Measurements from ENCODE around the gene AP4B1.
A peak's percentile ranks its signal among the peaks of the same experiment; 100 is the strongest.

Gene AP4B1

DNA sequence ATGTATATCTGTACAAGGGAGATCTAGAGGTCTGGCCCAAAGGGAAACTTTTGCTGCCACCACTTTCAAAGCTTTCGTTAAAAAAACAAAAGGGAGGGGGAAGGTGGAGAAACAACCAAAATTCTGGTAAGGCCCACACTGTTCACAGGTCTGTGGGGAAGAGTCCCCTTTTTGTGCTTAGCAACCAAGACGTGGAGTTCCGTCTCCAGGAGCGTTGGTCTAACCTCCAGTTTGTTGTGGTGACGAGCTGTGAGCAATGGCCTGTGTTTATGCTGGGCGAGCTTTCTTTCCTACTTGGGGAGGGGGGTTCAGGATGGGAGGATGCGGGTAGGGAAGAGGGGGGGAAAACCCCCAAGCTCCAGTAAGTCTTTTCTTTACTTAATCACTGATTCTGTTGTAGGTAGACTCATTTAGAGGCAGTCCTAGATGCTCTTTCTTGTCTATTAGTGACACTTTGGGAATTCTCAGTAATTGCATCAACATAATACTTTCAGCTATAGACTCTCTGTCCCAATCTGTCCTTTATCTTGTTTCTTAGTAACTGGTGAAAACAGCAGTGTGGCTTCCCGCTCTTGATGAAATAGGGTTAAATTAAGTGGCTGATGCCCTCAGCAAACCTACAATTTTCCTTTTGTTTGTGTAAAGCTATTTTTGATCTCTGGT is 26.0 kb upstream of the AP4B1 start:
- DNase-seq (ENCODE audit: low read depth in 3 of 3) = peak; percentile 25 to 60 (median 45)

DNA sequence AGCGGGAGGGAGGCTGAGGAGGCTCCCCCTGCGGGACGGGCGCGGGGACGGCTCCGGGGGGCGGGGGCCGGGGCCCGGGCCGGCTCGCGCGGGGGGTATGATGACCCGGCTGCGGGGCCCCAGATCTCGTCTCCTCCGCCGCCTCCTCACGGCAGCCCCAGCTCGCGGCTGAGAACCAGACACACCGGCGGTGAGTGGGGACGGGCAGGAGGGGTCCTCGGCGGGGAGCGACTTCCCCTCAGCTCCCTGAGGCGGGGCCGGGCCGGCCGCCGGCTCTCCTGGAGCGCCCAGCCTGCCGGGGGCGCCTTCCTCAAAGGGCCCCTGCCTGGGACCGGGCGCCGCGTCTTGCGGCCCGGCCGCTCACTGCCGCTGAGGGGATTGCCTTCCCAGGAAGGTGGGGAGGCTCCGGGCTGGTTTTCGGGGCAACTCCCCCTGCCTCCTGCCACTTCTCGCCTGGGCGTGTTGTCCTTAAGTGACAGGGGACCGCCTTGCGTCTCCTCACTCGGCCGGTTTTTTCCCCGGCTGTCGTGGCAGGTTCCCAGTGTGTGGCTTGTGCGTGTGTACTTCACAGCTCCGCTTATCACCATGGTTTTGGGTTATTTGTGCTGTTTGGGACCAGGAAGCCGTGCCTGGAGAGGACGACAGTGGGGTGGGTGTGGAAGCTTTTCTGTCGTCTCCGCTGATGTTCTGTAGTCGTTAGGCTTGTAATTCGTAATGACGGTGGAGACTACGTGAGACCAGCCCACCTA is 25.3 kb upstream of the AP4B1 start:
- DNase-seq (ENCODE audit: low read depth in 3 of 3) = peak; percentile 26 to 51 (median 38)

DNA sequence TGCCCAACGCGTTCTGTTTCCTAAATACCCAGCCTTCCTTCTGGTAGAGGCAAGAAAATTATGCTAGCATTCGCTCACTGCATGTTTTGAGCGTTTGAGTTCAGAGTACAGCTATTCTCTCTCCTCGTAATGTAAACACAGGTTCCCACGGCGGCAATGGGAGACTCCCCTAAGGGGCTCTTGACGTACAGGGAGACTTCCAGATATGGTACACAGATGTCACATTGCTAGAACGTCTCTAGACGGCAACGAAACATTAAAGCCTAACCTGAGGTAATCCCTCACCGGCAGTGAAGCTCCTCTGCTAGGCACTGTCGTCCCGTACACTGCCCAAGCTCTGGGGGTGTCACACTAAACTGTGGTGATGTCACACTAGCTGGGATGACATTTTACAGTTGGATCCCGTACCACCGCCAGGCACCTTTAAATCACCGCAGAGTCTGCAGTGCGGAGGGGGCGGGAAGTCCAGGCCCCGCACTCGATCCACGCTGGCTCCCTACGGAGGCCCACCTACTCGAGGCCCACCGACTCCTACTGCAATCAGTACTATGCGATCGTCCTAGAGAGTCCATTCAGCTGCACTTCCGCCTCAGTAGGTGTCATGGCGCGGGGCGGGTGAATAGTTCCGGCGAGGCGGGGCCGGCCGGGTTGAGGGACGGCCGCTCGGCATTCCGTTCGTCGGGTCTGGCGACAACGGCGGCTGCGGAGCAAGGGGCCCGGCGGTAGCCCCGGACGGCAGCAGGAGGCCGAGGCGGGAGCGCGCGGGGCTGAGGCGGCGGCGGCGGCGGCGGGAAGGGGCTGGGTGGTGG is 24.5 kb upstream of the AP4B1 start, which contains the start of gene HIPK1:
Gene HIPK1 (plus strand): TSS at position 384 of the 809 bp plus-strand sequence.
- DNase-seq (ENCODE audit: low read depth in 3 of 3) = peak; percentile 84 to 91 (median 85)

DNA sequence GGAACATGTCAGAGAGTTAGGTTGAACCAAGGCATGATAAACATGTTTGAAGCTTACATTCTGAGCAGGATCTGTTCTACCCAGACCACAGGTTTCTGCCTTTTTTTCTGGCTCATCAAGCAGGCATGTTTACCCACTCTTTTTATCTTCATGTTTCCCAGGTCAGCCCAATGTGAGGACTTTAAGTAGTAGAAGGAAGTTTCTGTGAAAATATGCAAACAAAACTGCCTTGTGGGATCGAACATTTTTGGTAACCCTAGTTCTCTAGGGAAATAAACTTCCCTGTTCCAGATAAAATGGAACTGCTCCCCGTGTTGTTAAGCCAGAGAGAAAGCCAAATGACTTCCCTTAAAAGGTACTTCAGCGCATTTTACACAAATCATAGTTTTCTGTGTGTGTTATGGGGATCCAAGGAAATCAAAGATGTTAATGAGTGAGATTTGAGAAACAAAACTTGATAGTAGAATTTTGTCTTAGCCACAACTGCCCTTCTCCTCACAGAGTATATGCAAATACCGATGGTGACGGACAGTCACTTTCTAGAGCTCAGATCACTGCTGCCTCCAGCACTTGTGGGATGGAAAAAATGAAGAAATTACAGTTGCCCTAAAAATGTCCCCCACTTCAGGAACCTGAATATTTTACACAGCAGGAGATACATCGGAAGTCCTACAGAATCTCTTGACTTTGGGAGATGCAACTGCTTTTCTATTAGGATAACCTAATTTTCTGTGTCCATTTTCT is 23.8 kb upstream of the AP4B1 start:
- no peak for DNase-seq (ENCODE audit: low read depth in 3 of 3)

DNA sequence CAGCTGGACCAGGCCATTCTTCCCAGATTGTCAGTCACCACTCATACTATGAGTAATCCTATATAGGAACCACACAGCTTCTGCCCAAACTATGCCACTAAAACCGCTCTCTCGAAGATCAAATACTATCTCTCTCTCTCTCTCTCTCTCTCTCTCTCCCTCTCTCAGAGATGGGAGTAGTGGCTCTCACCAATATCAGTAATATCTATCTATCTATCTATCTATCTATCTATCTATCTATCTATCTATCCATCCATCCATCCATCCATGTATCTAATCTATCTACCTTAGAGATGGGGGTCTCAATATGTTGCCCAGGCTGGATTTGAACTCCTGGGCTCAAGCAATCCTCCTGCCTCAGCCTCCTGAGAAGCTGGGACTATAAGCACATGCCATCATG is 19.9 kb upstream of the AP4B1 start:
- DNase-seq (ENCODE audit: low read depth in 3 of 3) = no peak

DNA sequence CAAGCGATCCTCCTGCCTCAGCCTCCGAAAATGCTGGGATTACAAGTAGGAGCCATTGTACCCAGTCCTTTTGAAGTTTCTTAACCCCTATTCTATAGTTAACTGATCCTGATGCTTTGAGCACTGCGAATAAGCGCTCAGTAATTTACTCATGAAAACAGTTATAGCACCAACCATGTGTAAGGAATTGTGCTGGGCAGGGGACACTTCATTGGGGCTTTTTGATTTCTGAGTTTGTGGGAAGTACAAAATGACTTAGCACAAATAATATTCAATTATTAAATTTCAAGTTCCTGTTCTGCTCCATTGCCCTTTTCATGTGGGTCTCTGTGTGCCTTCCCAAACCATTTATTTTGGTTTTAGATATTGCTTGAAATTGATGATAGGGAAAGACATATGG is 18.4 kb upstream of the AP4B1 start:
- DNase-seq (ENCODE audit: low read depth in 3 of 3) = no peak

DNA sequence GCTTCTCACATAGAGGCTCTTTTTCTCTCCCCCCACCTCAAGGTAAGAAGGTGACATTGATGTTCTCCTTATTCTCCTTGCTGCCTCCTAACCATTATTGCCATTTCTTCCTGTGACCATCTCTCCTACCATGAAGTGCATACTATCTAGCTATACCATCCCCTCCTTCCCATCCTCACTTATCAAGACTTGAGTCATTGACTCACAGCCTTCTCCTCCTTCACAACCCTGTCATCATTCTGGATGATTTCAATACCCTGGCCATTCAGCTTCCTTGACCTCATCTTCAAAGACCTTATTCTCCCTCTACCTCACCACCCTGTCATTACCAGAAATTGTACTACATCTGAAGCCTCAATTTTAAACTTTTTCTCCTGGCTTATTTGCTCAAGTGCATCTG is 13.6 kb upstream of the AP4B1 start:
- DNase-seq (ENCODE audit: low read depth in 3 of 3) = no peak

DNA sequence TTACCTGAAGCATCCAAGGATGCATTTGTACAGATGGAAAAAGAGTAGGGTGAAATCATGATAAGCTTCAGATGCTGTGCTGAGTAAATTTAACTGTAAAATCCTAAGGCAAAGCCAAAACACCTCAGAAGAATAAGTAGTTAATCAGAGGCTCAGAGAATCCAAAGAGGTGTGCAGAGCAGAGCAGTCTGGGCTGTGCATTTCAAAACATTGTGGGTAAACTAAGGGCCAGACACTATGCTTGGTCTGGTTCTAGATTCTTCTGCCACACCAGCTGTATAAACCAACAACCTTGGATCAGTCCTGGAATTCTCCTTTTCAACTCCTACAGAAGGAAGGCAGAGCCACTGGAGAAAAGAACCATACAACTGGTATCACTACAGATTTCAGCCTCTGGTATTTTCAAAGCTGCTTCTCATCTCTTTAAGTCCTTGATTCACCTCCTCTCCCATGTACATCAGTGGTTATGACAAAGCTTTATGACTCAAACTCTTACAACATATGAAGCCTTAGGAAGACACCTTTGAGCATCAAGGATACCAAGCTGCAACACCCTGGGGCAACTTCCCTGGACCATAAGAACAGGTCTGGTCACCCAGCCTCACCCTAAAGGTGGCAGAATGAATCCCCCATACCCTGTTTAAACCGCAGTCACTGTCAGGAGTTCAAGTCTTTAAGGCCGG is 12.9 kb upstream of the AP4B1 start:
- no peak for DNase-seq (ENCODE audit: low read depth in 3 of 3)

DNA sequence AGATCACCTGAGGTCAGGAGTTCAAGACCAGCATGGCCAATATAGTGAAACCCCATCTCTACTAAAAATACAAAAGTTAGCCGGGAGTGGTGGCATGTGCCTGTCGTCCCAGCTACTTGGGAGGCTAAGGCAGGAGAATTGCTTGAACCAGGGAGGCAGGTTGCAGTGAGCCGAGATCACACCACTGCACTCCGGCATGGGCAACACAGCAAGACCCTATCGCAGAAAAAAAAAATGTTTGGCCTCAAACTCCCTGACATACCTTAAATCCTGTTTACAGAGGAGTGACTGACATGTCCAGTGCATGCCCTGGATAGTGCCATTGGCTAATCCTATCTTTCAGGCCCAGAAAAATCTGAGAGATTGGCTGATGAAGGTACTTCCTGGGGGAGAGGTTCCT is 12.4 kb upstream of the AP4B1 start:
- DNase-seq (ENCODE audit: low read depth in 3 of 3) = no peak

DNA sequence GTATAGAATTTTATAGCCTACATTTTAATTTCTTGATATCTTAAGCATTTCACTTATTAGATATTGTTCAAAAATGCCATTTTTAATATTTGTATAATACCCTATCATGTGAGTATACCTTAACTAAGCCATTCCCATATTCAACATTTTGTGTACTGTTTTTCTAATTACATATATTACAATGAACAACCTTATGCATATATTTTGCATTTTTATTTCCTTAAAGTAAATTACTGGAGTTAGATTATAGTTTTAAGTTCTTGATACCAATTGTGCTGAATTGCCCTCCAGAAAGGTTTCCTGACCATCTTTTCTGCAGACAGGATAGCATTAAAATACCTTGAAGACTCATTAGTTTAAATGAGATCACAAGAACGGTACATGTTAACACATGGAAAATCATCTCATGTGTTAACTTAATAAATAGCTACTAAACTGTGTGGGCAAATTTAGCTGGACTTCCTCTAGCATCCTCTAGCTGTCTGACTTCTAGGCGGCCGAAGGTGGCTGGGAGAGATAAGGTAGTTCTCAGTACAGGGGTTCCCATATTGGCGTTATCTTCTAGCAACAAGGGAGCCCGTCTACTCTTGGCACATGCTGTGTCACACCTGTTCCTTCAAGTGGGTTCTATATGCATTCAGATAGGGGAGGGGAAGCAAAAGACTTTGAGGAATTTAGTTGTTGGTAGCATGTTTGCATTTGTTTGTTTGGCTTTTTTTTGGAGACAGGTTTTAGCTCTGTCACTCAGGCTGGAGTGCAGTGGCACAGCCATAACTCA is 9.5 kb upstream of the AP4B1 start:
- no peak for DNase-seq (ENCODE audit: low read depth in 3 of 3)

DNA sequence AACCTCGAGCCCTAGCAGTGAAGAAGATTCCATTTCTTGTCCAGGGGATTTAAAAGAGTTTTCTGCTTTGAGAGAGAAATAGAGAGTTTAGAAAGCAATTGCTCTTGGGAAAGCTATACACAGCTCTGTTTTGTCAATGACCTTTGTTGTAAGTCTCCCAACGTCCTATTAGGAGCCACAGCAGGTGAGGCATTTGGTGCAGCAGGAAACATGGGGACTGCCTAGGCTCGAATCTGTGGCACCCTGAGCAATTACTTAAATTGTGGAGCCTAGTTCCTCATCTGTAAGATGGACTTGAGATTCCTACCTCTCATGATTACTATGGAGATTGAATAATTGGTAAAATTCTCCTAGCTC is 8.7 kb upstream of the AP4B1 start:
- DNase-seq (ENCODE audit: low read depth in 3 of 3) = no peak

DNA sequence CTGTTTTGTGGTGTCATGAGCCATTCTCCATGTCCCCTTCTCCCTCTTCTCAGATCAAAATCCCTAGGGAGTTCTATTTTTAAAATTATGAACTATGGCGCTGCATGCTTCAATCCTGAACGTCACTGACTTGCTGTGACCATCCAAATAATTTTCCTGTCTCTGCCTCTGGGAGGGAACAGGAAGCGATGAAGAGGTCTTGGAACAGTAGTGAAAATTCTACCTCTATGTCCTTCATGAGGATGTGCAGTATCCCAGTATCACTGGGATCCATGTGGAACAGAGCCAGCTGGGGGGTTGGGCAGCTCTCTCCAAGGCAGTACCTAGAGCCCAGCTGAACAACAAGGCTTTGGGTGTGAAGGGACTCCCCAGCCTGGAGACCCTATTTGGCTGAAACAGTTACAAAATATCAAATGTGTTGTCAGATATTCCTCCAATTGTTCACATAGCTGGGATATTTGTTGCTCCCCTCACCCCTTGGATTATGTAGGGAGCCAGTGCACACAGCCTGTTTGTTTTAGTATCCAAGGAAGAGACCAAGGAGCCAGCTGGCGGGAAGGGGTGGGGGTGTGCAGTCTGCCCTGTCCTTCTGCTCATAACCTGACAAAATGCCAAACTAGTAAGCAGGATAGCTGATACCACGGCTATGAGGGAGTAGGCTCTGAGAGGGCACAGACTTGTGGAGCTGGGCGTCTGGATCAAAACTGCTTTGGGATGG is 8.2 kb upstream of the AP4B1 start:
- no peak for DNase-seq (ENCODE audit: low read depth in 3 of 3)

DNA sequence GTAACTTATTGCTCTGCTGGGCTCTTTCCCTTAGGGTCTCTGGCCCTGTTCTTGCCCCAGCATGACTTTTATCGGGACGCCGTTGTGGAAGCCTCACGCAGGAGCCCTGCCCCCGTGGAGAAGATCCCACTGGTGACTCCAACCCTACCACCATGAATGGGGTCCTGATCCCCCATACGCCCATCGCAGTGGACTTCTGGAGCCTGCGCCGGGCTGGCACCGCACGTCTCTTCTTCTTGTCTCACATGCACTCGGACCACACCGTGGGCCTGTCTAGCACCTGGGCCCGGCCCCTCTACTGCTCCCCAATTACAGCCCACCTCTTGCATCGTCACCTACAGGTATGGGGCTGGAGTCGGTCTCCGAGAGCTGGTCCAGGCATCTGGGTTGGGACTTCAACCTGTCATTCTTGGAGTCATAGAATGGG is 849 bp upstream of the AP4B1 start:
- DNase-seq (ENCODE audit: low read depth in 3 of 3) = peak in 2 of 3 experiments; percentile 11 to 27

DNA sequence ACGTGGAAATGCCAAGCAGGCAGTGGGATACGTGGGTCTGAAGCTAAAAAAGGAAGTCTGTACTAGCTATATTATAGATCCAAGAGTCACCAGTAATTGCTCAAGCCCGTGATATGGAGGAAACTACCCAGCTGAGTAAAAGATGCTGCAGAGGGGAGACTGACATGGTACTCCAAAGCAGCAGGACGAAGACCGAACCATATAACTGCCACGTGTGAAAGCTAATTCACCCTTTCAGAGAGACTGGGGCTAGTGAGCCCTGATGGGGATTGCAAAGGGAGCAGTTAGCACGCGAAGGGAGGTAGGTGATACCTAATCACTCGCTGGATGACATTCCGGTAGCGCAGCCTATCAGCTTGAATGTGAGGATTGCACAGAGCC is 316 bp downstream of the AP4B1 start:
- DNase-seq (ENCODE audit: low read depth in 3 of 3) = no peak

DNA sequence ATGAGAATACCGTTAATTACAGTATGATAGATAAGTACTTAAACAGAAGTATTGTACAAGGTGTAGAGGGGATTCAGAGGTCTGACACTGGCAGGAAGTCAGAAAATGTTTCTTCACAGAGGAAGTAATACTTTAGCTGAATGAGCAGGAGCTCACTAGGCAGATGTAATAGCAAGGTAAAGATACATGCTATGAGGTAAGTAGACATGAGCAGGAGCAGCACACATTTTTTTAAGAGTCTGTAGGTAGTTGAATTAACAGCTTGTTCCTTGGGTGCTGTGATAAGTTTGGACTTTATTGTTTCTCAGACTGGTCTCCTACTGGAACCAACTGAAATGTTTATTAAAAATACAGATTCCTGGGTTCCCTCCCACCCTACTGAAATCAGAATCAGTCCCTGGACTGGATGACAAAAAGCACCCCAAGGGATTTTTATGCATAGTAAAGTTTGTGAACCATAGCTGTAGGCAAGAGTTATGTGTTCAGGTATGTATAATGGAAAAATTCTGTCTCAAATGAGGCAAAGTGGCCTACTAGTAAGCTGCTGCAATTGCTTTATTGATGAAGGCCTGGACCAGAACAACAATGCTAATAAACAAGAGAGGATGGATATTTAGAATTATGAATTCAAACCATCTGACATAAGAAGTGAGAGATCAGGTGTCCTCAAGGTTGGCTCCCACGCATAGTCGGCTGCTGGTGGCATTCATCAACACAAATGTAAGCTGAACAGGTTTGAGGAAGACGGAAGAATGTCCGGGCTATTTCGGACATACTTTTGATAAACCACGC is 902 bp downstream of the AP4B1 start:
- peak in 1 of 3 experiments; percentile 11 for DNase-seq (ENCODE audit: low read depth in 3 of 3)

DNA sequence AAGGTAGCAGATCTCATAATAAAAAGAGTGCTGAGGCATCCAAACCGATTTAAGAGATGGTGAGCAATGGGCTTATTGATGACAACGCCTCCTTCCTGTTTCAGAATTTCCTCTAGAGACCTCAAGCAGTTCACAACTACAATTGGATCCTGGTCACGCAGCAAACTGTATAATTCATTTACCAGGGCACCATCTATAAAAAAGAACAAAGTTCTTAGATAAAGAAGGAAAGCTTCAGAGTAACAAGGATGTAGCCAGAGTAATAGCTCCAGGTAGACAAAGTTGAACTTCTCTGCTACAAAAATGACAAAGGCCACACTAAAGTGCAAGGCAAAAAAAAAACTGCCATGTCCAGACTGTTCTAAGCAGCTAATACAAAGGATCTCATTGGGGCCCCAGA is 3.4 kb downstream of the AP4B1 start:
- no peak for DNase-seq (ENCODE audit: low read depth in 3 of 3)

DNA sequence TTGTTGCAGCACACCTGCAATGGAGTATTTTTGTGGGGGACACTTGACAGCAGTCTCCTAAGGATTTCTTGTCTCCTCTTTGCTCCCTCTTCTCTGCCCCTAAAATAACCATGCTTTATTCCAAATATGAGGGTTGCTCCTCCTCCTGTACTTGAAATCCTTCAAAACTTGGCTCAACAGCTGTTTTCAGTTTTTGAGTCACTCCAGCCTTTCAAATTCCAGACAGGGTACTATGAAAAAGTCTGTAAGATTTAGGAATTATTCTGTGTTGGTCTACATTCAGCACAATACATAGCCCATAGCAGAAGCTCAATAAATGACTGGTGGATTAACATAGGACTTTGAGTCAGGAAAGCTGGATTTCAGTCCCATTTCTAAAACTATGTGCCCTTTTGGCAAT is 5.5 kb downstream of the AP4B1 start:
- no peak for DNase-seq (ENCODE audit: low read depth in 3 of 3)

DNA sequence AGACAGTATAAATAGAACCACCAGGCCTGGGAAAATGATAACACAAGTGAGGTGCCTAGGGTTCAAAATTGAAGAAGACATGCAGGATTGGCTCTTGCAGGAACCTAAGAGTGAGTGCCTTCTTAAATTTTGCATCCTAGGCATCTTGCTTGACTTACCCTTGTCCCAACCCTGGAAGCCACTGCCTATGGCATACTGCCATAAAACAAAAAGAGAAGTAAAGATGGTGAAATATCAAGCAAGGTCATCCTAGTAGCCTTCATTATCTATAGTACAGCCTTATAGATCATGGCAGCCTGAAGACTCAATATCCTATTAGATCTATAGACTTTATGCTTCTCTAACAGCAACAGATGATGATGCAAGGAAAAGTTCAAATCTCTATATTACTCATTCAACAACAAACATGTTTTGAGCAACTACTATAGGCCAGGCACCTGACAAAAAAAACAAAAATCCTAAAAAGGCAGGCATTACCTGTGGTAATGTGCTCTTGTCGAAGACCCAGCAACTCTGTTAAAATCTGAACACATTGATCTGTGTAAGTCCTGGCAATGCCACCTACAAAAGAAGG is 6.3 kb downstream of the AP4B1 start:
- no peak for DNase-seq (ENCODE audit: low read depth in 3 of 3)

DNA sequence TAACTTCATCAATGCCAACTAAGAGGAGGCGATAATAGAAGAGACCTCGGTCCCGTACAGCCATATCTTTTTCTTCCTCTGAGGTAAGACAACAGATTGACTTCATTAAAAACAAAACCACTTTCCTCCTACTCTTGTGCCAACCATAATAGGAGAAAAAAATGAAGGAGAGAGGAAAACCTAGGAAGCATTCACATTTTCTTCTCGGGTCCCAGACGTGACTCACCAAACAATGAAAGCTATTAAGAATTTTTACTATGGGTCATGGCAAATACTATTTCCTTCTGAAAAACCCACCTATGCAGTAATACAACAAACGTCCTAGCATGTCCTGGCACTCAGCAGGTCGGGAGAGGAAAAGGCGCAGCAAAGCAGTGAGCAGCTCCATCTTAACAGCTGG is 8.6 kb downstream of the AP4B1 start:
- DNase-seq (ENCODE audit: low read depth in 3 of 3) = no peak
